Measurements from ENCODE around the gene EN1. TPM values are rescaled to one million over a fixed set of nuclear protein-coding genes. Genes with fewer than 3 reads are reported as not detected.

EN1 gene
- total RNA-seq, 1 donor from 2014 or later: 17.9 TPM

DNA sequence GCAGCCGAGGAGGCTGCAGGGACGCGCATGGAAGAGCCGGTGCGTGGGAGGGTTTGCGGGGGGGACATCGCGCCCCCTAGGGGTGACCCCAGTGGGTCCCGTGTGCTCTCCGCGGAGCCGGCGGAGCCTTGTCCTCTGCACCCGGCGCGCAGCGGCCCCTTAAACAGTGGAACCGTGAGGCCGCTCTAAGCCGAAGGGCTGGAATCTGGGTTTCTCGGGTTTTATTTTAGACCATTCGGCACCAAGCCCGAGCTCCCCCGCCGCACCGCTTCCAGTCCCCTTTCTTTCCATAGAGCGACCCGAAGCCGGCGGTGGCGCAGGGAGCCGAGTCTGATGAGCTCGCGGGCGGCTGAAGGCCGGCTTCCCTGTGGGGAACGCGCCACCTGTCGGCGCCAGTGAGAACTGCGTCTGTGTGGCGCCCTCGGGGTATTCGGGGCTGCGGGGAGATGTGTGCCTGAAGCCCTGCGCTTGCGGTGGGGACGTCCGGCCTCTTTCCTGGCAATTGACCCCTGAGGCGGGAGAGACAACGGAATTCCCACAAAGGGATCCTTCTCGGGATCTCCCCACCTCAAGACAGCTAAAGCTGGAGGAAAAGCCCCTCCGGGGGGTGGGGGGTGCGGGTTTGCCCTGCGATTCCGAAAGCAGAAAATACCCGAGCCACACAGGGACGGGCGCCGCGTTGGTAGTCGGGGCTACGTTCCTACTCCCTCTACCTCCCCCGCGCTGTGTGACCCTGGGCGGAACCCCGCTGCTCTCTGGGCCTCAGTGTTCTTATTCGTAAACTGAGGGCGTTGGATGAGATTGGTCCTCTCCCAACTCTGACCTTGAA is 8.2 kb upstream of the EN1 start:
- DNase-seq (ENCODE audit: low spot score in 2 of 2, unreplicated experiment in 2 of 2): peak; percentile 81 to 99
- Mint-ChIP-seq H3K27ac (no peak overlapping the region), H3K36me3 (no peaks in the 10 kb centered on the region), H3K4me1 (peaks cover 36% of the 10 kb centered on the region), H3K27me3 (ENCODE audit: low read depth) (peaks cover 100% of the 10 kb centered on the region), H3K4me3 (peak overlapping the region; percentile 63), H3K9me3 (no peaks in the 10 kb centered on the region)
- TF ChIP-seq, protein P1, sequence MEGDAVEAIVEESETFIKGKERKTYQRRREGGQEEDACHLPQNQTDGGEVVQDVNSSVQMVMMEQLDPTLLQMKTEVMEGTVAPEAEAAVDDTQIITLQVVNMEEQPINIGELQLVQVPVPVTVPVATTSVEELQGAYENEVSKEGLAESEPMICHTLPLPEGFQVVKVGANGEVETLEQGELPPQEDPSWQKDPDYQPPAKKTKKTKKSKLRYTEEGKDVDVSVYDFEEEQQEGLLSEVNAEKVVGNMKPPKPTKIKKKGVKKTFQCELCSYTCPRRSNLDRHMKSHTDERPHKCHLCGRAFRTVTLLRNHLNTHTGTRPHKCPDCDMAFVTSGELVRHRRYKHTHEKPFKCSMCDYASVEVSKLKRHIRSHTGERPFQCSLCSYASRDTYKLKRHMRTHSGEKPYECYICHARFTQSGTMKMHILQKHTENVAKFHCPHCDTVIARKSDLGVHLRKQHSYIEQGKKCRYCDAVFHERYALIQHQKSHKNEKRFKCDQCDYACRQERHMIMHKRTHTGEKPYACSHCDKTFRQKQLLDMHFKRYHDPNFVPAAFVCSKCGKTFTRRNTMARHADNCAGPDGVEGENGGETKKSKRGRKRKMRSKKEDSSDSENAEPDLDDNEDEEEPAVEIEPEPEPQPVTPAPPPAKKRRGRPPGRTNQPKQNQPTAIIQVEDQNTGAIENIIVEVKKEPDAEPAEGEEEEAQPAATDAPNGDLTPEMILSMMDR (IDR thresholded peaks at IDR 0.05; ENCODE audit: unreplicated experiment): peak; percentile 100

DNA sequence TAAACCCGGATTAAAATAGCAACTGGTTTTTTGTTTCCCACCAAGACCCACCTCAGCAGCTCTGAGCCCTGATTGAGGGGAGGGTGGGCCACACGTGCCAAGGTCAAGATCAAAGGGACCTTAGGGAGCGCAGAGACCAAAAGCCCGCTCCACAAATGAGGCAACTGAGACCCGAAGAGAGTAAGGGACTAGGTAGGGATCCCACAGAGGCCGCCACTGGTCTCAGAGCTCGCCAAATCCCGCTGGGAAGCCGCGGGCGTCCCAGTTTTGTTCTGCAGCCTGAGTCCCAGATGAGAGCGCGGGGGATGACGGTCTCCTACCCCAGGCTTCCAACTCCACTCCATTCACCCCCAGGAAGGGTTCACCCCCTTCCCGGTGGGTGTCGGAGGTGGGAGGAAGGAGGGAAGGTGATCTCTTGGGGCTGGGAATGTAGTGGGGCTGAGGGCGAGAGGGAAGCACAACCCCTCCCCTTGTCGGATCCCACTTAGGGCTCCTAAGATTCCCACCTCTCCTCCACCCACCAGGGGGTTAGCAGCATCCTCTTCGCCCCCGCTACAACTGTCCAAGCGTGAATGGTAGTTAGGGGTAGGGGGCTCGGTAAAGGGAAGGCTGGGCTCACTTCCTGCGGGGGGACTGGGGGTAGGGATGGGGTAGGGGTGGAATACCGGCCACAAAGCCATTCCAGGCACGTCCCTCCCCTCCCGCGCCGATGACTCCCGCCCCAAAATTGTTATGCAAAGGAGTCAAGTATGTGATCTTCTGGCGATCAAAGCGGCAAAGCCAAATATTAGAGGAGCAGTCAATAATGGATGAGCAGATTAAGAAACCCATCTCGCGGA is 7.3 kb upstream of the EN1 start:
- Mint-ChIP-seq H3K4me1 (peaks cover 44% of the 10 kb centered on the region), H3K4me3 (peak overlapping the region; percentile 63), H3K36me3 (no peaks in the 10 kb centered on the region), H3K27ac (no peak overlapping the region), H3K9me3 (no peaks in the 10 kb centered on the region), H3K27me3 (ENCODE audit: low read depth) (peaks cover 100% of the 10 kb centered on the region)
- peak in 1 of 2 experiments; percentile 55 for DNase-seq (ENCODE audit: low spot score in 2 of 2, unreplicated experiment in 2 of 2)
- TF ChIP-seq, protein P1 (IDR thresholded peaks at IDR 0.05; ENCODE audit: unreplicated experiment): no peak

DNA sequence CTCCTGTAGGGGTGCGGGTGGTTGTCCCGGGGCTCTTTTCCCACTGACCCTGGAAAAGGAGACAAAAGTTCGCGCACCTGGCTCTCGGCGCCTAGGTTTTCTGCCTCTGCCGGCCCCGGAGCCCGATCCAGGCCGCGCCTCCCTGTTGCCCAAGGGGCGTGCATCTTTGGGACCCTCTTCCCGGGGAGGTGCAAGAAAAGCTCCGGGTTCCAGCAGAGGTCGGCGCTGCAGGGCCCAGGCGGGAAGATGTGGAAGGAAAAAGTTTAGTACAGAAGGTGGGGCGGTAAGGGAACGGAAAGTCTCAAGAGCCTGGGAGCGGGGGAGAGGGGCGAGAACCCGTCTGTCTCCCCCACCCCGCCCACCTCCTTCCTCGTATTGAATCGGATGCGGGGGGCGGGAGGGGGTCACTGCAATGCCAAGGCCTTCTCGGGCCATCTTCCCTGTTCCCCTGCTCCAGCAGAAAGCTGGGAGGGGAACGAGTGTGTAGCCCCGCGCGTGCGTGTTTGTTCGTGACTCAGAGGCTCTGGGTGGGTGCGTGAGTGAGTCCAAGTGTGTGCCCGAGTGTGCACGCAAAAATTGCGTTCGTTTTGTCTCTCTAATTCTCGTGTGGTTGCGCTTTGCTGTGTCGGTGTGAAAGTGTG is 6.3 kb upstream of the EN1 start:
- DNase-seq (ENCODE audit: low spot score in 2 of 2, unreplicated experiment in 2 of 2): no peak
- Mint-ChIP-seq H3K36me3 (no peaks in the 10 kb centered on the region), H3K9me3 (no peaks in the 10 kb centered on the region), H3K27ac (peak overlapping the region; percentile 25), H3K4me1 (peaks cover 52% of the 10 kb centered on the region), H3K27me3 (ENCODE audit: low read depth) (peaks cover 100% of the 10 kb centered on the region), H3K4me3 (peak overlapping the region; percentile 63)
- TF ChIP-seq, protein P1 (IDR thresholded peaks at IDR 0.05; ENCODE audit: unreplicated experiment): no peak

DNA sequence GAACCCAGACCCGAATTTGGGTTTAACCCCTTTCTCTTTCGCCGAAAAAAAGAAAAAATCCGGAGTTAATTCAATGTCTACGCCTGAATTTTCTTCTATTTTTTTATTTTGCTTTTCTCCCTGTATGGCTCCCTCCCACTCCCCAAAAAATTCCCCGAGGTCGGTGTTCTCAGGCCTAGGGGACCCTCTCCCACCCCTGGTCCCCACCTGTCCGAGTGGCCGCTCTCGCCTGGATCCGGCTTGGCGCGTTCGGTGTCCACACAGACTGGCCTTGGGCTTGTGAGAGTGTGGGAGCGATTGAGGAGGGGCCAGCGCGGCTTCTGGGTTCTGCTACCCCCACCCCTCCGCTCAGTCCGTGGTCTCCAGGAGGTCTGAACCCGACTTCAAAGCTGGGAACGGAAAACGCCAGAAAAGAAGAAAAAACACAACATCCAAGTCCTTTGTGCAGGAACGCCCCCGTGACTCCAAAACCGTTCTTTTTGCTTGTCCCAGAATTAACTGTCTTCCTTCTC is 5.7 kb upstream of the EN1 start:
- no peaks in the 10 kb centered on the region for H3K36me3 Mint-ChIP-seq
- H3K9me3 Mint-ChIP-seq: no peaks in the 10 kb centered on the region
- TF ChIP-seq, protein P1 (IDR thresholded peaks at IDR 0.05; ENCODE audit: unreplicated experiment): no peak
- H3K4me3 Mint-ChIP-seq: peak overlapping the region; percentile 63
- no peak for DNase-seq (ENCODE audit: low spot score in 2 of 2, unreplicated experiment in 2 of 2)
- H3K27me3 Mint-ChIP-seq (ENCODE audit: low read depth): peaks cover 100% of the 10 kb centered on the region
- peaks cover 58% of the 10 kb centered on the region for H3K4me1 Mint-ChIP-seq
- peak overlapping the region; percentile 25 for H3K27ac Mint-ChIP-seq

DNA sequence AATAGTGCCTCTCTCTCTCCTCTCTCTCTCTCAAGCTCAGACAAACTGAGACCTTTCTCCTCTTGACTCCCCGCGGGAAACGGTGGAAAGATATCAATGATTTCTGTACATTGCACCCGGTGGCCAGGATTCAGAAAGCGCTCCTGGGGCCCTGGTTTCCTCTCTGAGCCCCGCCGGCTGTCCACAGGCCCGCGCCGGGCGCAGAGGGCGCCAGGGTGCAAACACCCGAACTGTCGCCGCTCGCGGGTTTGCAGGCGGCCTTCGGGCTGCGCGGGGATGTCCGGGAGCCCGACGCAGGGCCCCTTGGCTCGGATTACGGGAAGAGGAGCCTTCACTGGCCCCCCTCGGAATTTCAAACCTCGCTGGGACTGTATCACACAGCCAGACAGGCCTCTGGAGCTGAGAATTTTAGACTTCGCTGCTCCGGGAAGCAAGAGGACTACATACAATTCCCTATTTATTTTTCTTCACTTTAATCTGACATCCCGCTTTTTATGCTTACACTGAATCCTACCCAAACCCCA is 5.2 kb upstream of the EN1 start:
- Mint-ChIP-seq H3K9me3 (no peaks in the 10 kb centered on the region), H3K4me1 (peaks cover 55% of the 10 kb centered on the region), H3K27me3 (ENCODE audit: low read depth) (peaks cover 99% of the 10 kb centered on the region), H3K36me3 (no peaks in the 10 kb centered on the region), H3K27ac (peak overlapping the region; percentile 33), H3K4me3 (peak overlapping the region; percentile 63)
- TF ChIP-seq, protein P1 (IDR thresholded peaks at IDR 0.05; ENCODE audit: unreplicated experiment): no peak
- no peak for DNase-seq (ENCODE audit: low spot score in 2 of 2, unreplicated experiment in 2 of 2)

Data from mesothelial cell of epicardium (in vitro differentiated cells).